NB4 (cell line): ENCODE data around the gene STAP1.

Source experiments
- DNase-seq: peaks from one replicate; pipeline ENCODE4 v3.0.0; 2010; ENCODE audit warnings: low read depth
- H3K4me3 ChIP-seq: one replicate; pipeline ENCODE4 v1.5.1; 2011; ENCODE audit warnings: mild to moderate bottlenecking, low read depth, low read length, moderate library complexity
- MYC ChIP-seq: IDR thresholded peaks from 2 replicates; pipeline ENCODE4 v1.6.1; 2011; ENCODE audit warnings: low read depth, low read length
- POLR2A ChIP-seq: IDR thresholded peaks from 2 replicates; pipeline ENCODE4 v1.6.1; 2011; ENCODE audit warnings: mild to moderate bottlenecking; ENCODE audit not compliant: insufficient read length; ENCODE audit errors: extremely low read depth
- TF ChIP-seq, protein P1 (sequence below): IDR thresholded peaks from 2 replicates; pipeline ENCODE4 v1.6.1; 2011; ENCODE audit warnings: low read depth, low read length
- TF ChIP-seq, protein P2 (sequence below): IDR thresholded peaks from one replicate; pipeline ENCODE4 v1.5.1; 2012; ENCODE audit warnings: low read depth, low read length

Gene STAP1

DNA sequence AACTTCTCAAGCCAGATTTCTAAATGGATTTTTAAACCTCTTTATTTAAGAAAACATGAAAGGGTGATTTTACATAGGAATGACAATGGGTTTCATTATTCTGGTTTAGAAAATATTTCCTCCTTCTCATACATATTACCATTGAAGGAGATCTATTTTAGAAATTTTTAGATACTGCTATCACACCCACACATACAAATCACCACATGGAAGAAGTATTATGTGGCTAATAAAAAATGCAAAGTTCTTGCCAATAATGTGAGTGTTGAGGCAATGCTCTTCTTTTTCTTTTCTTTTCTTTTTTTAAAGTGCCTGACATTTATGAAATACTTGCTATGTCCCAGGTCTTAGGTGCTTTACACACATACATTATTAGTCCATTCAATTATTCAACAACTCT lies 6.8 kb downstream of the STAP1 start:
- TF ChIP-seq, protein P1, sequence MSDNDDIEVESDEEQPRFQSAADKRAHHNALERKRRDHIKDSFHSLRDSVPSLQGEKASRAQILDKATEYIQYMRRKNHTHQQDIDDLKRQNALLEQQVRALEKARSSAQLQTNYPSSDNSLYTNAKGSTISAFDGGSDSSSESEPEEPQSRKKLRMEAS = no peak
- TF ChIP-seq POLR2A (no peak), MYC (no peak)
- TF ChIP-seq, protein P2, sequence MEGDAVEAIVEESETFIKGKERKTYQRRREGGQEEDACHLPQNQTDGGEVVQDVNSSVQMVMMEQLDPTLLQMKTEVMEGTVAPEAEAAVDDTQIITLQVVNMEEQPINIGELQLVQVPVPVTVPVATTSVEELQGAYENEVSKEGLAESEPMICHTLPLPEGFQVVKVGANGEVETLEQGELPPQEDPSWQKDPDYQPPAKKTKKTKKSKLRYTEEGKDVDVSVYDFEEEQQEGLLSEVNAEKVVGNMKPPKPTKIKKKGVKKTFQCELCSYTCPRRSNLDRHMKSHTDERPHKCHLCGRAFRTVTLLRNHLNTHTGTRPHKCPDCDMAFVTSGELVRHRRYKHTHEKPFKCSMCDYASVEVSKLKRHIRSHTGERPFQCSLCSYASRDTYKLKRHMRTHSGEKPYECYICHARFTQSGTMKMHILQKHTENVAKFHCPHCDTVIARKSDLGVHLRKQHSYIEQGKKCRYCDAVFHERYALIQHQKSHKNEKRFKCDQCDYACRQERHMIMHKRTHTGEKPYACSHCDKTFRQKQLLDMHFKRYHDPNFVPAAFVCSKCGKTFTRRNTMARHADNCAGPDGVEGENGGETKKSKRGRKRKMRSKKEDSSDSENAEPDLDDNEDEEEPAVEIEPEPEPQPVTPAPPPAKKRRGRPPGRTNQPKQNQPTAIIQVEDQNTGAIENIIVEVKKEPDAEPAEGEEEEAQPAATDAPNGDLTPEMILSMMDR = no peak
- no peak for DNase-seq
- no peak overlapping the region for H3K4me3 ChIP-seq

DNA sequence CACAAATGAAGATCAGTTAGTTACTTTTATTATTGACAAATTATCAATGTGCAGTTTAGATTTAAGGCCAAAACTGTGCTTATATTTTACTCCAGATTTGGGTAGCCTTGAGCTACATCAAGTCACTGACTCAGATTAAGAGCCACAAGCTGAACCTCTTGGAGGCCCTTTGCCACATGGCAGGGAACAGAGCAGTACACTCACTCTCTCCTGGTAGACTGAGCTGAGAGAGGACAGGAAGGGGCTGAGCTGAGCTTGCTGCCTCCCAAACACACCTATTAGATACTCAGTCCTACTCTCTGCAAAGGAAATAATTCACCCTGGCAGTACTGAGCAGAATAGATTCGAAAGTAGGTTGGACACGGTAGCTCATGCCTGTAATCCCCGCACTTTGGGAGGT lies 7.8 kb downstream of the STAP1 start:
- no peak for DNase-seq
- TF ChIP-seq, protein P1 = no peak
- TF ChIP-seq POLR2A = no peak
- TF ChIP-seq MYC = no peak
- TF ChIP-seq, protein P2 = no peak
- no peak overlapping the region for H3K4me3 ChIP-seq

- DNase-seq = no peak
- TF ChIP-seq, protein P1 = no peak
- TF ChIP-seq MYC = no peak
- no peak for TF ChIP-seq POLR2A
- TF ChIP-seq, protein P2 = no peak
- no peak overlapping the region for H3K4me3 ChIP-seq
Observed at GRCh38 chr4:67568820-67569219, 10.3 kb downstream of the STAP1 start.

DNA sequence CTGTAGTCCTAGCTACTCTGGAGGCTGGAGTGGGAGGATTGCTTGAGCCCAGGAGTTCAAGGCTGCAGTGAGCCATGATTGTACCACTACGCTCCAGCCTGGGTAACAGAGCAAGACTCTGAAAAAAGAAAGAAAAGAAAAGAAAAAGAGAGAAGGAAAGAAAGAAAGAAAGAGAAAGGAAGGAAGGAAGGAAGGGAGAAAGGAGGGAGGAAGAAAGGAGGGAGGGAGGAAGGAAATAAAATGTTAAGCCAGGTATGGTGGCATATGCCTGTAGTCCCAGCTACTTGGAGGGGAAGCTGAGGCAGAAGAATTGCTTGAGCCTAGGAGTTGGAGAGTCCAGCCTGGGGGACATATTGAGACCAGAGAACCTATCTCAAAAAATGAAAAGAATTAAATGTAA lies 12.0 kb downstream of the STAP1 start:
- TF ChIP-seq MYC = no peak
- no peak for DNase-seq
- no peak overlapping the region for H3K4me3 ChIP-seq

GRCh38 chr4:67571975-67572374 lies 13.4 kb downstream of the STAP1 start:
- no peak overlapping the region for H3K4me3 ChIP-seq
- TF ChIP-seq, protein P2 = no peak
- TF ChIP-seq MYC (no peak), POLR2A (no peak)
- TF ChIP-seq, protein P1 = no peak
- no peak for DNase-seq

- TF ChIP-seq, protein P1 = no peak
- H3K4me3 ChIP-seq = no peak overlapping the region
- DNase-seq = no peak
Observed at GRCh38 chr4:67573193-67573592, 14.7 kb downstream of the STAP1 start.

GRCh38 chr4:67575232-67576058 lies 16.9 kb downstream of the STAP1 start:
- peak; percentile 71 for DNase-seq
- no peak overlapping the region for H3K4me3 ChIP-seq
- TF ChIP-seq, protein P2 = no peak
- TF ChIP-seq, protein P1 = no peak
- TF ChIP-seq MYC = no peak
- no peak for TF ChIP-seq POLR2A
